GM03348 (cell line): ENCODE measurements around the gene AGAP3.
"Not testable (repeated sequence)": the region's sequence is repeated elsewhere in the genome, so short reads cannot be mapped to it uniquely, and the experiment has no call there.

Experiments
- DNase-seq: peaks from one replicate; pipeline ENCODE4 v3.0.0; 2012; ENCODE audit warnings: low spot score

Gene AGAP3

GRCh38 chr7:151085691-151086620 is at the start of gene AGAP3:
AGAP3 (plus strand) TSS chr7:151086475; CDS start chr7:151086742, 267 bp downstream.
- peak; percentile 96 for DNase-seq

- DNase-seq, result peak; percentile 88
Measured at GRCh38 chr7:151038951-151039849, 47.1 kb upstream of the AGAP3 start.

GRCh38 chr7:151039850-151040548 is 46.3 kb upstream of the AGAP3 start:
- no peak for DNase-seq

GRCh38 chr7:151040616-151041375 is 45.5 kb upstream of the AGAP3 start:
- no peak for DNase-seq

- DNase-seq, result not testable (repeated sequence)
Measured at GRCh38 chr7:151043449-151043848, 42.8 kb upstream of the AGAP3 start.

GRCh38 chr7:151043959-151044358 is 42.3 kb upstream of the AGAP3 start:
- no peak for DNase-seq

GRCh38 chr7:151045262-151045661 is 41.0 kb upstream of the AGAP3 start:
- DNase-seq, result no peak

GRCh38 chr7:151045967-151046366 is 40.3 kb upstream of the AGAP3 start:
- DNase-seq, result no peak

- DNase-seq, result peak; percentile 63
Measured at GRCh38 chr7:151046603-151047573, 39.4 kb upstream of the AGAP3 start.

- no peak for DNase-seq
Measured at GRCh38 chr7:151047976-151048815, 38.1 kb upstream of the AGAP3 start, which contains the start of gene ASIC3. ASIC3 (plus strand) TSS chr7:151048531; CDS start chr7:151048886, 355 bp downstream.

GRCh38 chr7:151048911-151049463 is 37.3 kb upstream of the AGAP3 start:
- no peak for DNase-seq

- DNase-seq, result peak; percentile 67
Measured at GRCh38 chr7:151051108-151051507, 35.2 kb upstream of the AGAP3 start.

GRCh38 chr7:151053096-151053495 is 33.2 kb upstream of the AGAP3 start:
- no peak for DNase-seq

GRCh38 chr7:151053751-151054150 is 32.5 kb upstream of the AGAP3 start:
- no peak for DNase-seq

GRCh38 chr7:151056283-151056665 is 30.0 kb upstream of the AGAP3 start:
- DNase-seq, result no peak

- DNase-seq, result no peak
Measured at GRCh38 chr7:151056666-151057505, 29.4 kb upstream of the AGAP3 start.

GRCh38 chr7:151057506-151057988 is 28.7 kb upstream of the AGAP3 start, which contains the start of gene CDK5:
CDK5 (minus strand) TSS chr7:151057897; CDS start chr7:151057848, 49 bp downstream.
- no peak for DNase-seq
